ENCODE results near the gene N4BP2L1.

The N4BP2L1 gene

DNA sequence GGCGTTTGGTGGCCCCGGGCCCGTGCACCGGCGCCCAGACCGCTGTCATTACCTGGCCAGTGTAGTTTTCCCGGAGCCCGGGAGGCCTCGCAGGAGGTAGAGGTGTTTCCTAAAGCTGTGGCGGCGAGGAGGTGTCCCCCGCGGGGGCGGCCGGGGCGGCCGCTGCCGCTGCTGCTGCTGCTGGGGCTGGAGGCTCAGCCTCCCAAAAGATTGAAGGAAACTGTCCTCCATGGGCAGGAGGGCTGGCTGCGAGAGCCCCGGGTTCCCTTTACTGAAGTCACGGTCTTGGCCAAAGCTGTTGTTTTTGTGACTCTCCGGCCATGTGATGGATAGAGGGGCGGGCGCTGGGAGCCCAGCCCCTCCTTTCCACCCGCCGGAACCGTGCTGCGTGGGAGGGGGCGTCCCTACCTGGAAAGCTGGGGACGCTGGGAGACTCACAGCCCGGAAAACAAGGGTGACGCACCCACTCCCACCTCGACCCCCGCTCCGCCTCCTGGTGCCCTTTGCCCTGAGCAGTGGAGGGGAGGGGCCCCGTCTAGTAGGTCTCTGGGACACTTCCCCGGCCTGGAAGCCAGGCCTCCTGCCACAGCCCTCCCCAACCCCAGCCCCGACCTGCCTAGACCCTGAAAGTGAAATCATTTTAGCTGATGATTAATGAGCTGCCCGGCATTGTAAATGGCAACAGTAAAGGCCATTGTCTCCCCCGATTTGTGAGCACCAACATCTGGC is at the start of gene N4BP2L1:
Gene N4BP2L1, minus strand, starts transcription at position 279 of the 729 bp plus-strand sequence. Its CDS starts 48 bp downstream, at position 231.
- no peak for FAIRE-seq
- no peak for DNase-seq (ENCODE audit: low spot score)

DNA sequence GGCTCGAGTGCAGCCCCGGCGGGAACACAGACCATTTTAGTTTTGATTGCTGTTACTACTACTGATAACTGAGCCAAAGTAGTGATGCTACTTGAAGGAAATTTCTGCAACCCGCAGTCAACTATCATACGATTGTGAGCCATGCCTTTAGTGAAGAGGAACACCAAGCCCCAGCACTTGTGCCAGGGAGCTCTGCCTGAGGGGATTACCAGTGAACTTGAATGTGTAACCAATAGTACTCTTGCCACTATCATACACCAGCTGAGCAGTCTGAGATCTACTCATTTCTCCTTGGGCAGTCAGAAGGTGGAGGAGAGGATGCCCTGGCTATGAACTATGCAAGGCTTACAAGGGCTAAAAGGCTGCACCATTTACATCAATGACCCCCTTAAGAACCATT is 49.0 kb upstream of the N4BP2L1 start:
- FAIRE-seq (no peak), DNase-seq (ENCODE audit: low spot score) (no peak)

DNA sequence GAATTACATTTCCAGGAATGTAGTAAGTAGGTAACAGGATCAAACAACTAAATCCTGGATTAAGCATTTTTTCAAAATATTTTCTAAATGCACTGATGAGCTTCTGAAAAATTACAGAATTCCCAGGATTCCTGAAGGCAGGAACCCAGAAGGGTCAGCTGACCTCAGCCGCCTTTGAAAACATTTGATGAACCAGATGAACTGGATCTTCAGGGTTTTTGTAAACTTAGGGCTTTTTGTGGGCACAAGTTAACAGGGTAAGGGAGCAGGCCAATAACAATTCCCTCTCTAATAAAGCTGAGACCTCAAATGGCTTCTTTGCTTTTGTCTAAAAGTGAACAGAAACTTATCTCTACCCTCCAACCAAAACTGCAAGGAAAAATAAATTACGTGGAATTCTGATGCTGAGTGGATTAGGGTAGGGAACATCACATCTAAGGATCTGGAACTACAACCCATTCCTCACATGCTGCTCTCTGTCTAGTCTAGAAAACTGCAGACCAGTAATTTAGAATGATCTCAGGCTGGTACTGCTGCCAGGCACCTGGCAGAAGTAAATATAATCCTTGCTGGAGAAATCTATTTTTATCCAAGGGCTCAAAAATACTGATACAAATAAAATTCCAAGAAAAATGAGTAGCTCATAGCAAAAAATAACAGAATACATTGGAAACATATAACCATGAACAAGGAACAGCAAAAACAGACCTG is 48.2 kb upstream of the N4BP2L1 start:
- no peak for FAIRE-seq
- DNase-seq (ENCODE audit: low spot score) = no peak

DNA sequence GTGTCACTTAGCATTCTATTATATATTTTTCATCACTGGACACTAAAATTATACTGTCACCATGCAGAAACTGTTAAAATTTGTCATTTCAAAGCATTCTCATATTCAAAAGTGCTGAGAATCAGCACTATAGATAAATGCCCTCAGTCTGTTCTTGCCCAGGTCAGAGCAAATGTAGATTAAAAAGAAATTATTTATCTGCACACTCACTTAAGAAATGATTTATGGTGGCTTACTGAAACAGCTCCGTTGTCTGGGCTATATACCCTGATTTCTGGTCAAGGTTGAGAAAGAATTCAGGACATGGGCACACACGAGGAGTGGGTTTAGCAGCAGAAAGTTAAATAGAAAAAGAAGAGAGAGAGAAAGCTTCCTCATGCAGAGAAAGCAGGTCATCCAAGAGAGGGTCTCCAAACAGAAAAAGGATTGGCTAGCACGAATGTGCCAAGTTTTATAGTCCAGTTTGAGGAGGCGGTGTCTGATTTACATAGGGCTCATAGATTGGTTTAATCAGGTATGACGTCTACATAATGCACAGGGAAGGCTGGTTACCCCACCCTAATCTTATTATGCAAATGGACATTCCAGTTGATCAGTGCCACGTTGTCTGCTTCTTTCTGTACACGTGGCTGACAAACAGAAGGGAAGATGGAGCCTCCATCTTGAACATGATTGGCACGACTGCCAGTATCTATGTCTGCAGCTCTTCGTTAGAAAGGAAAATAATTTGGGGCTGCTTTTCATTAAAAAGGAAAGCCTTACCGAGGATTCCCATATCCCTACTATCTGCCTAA is 47.3 kb upstream of the N4BP2L1 start:
- DNase-seq (ENCODE audit: low spot score) = no peak
- FAIRE-seq = no peak

DNA sequence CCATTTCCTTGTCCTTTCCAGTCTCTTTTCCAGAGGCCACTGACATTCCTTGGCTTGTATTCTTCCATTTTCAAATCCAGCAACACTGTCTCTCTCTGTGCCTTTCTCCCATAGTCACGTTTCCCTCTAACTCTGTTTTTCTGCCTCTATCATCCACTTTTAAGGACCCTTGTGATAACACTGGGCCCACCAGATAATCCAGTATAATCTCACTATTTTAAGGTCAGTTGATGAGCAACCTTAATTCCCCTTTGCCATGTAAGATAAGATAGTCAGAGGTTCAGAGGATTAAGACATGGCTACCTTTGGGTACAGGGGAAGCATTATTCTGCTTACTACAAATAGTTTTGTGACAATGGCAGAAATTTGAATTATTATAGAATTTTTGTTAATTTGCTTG is 45.7 kb upstream of the N4BP2L1 start:
- FAIRE-seq (no peak), DNase-seq (ENCODE audit: low spot score) (no peak)

DNA sequence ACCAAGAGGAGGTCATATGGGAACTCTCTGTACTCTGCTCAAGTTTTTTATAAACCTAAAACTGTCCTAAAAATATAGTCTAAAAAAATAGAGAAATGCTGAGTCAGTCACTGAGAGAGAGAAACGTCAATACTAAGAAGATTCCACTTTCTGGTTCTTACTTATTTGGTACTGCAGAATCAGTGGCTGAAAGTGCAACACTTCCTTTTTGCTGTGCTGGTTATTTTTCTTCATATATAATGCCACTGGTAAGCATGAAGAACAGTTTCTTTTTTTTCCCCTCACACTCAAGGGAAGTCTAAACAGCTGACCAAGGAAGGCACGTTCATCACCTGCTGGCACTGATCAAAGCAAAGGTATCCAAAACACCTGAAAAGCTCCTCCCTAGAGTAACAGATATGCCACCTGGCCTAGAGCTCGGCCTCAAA is 44.3 kb upstream of the N4BP2L1 start:
- DNase-seq (ENCODE audit: low spot score) = no peak
- no peak for FAIRE-seq

DNA sequence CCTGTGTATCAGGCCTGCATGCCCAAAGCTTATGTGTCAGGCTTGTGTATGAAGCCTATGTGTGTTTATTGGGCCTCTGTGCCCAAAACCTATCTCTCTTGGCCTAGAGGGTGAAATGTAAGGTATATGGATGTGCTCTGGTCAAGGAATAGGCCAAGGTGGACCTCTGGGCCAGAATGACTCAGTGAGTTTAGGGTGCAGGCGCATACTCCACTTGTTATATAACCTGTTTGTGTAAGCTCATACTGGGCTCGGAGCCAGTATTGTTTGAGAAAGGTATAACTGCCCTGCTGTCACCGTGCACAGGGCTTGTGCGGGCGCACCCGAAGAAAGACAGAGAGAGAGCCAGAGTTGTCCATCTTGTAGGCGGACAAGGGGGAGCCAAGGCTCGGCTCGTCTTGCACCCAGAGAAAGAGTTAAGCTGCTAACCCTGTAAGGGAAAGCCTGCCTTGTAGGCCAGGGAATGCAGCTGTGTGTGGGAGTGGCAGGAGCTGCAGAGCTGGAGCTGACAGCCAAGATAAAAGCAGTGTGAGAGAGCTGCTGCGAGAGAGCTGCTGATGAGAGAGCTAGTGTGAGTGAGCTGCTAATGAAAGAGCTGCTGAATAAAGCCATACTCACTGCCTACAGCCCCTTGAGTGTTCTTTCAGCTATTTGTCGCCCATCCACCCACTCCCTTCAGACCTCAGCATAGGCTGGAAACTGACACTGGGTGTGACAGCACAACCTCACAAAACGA is 43.4 kb upstream of the N4BP2L1 start:
- FAIRE-seq (no peak), DNase-seq (ENCODE audit: low spot score) (no peak)

DNA sequence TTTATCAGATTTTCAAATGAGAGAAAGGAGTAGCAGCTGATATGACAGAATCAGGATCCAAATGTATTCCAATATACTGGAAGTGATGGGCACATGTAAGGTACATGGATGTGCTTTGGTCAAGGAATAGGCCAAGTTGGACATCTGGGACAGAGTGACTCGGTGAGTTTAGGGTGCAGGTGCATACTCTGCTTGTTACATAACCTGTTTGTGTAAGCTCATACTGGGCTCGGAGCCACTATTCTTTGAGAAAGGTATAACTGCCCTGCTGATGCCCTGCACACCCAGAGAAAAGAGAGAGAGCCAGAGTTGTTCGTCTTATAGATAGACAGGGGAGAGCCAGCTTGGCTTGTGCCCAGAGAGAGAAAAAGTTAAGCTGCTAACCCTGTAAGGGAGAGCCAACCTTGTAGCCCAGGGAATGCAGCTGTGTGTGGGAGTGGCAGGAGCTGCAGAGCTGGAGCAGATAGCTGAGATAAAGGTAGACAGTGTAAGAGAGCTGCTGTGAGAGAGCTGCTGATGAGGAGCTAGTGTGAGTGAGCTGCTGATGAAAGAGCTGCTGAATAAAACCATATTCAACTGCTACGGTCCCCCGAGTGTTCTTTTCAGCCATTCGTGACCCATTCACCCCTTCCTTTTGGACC is 40.7 kb upstream of the N4BP2L1 start:
- DNase-seq (ENCODE audit: low spot score) (no peak), FAIRE-seq (no peak)

DNA sequence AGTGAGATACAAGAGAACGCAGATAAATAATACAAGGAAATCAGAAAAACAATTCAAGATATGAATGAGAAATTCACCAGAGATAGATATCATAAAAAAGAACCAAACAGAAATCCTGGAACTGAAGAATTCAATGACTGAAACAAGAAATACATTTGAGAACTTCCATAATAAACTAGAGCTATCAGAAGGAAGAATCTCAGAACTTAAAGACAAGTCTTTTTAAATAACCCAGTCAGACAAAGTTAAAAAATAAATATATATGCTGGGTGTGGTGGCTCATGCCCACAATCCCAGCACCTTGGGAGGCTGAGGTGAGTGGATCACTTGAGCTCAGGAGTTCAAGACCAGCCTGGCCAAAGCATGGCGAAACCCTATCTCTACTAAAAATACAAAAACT is 28.7 kb upstream of the N4BP2L1 start:
- FAIRE-seq (no peak), DNase-seq (ENCODE audit: low spot score) (no peak)

DNA sequence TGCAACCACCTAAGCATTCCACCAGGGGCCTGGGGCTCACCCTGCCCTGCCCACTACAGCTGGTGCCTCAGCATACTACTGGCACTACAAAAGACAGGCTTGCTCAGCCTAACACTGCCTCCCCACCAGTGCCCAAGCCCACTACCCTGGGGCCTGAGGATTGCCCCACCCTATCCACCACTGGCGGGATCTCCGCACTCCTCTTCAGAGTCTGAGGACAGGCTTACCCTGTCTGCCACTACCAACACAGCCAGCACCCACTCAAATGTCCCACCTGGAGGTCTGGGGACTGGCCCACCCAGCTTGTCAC is 27.6 kb upstream of the N4BP2L1 start:
- DNase-seq (ENCODE audit: low spot score) = no peak
- no peak for FAIRE-seq

DNA sequence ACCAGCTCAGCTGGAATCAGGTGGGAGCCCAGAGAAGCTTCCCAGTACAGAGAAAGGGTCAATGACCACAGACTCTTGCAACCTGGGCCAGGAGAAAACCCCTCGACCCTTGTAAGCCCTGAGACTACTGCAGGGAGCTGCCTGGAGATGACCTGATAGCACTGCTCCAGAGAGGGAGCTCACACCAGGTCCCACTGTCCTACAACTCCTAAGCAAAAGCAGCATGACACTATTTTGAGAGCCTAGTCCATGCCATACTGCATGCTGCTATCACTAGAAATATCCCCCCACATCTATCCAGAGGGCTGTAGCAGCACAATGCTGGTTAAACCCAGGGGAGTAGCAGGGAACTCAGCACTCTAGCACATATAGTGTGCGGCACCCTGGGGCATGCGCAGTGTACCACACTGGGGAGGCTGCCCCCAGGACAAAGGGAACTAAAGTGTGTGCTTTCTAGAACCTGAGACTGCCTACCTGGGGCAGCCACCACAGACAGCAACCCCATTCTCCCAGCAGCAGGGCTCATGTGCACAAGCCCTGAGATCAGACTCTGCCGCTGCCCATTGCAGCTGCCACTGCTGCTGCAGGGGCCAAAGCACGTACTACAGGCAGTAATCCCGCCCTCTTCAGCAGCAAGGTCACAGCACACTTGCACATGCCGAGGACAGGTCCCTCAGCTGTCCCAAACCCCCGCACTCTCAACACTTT is 27.1 kb upstream of the N4BP2L1 start:
- DNase-seq (ENCODE audit: low spot score) (no peak), FAIRE-seq (no peak)

DNA sequence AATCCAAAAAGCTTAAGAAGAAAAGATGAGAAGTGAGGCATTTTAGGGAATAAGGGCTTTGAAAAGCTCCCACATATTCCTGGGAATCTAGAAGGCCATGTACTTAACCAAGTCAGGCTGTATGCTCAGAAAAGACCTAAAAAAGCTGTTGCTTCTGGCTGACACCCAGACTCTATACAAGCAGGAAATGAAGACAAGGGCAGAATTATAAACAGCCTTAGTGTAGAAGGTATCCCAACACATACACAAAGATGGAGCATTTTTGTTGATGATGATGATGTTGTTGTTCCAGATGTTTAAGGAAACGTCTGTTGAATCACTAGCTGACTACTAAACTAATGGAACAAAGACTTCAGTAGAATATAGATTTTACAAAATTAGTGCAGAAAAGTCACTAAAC is 26.1 kb upstream of the N4BP2L1 start:
- FAIRE-seq (no peak), DNase-seq (ENCODE audit: low spot score) (no peak)

DNA sequence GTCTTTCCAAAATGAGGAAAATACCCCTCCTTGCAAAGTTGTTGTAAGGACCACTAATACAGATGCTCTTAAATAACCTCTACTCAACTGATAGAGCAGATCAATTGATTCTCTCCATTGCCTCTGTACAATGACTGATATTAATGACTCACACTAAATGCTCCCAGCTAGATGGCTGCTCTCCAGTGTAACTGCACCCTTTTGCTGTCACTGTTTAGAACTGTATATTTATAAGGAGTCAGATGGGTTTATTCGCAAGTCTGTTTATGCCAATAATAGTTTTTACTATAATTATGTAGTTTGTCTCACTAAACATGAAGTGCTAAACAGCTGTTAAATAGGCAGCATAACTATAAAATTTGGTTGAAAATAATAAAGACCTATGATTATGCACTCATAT is 21.0 kb upstream of the N4BP2L1 start:
- DNase-seq (ENCODE audit: low spot score) (no peak), FAIRE-seq (no peak)

DNA sequence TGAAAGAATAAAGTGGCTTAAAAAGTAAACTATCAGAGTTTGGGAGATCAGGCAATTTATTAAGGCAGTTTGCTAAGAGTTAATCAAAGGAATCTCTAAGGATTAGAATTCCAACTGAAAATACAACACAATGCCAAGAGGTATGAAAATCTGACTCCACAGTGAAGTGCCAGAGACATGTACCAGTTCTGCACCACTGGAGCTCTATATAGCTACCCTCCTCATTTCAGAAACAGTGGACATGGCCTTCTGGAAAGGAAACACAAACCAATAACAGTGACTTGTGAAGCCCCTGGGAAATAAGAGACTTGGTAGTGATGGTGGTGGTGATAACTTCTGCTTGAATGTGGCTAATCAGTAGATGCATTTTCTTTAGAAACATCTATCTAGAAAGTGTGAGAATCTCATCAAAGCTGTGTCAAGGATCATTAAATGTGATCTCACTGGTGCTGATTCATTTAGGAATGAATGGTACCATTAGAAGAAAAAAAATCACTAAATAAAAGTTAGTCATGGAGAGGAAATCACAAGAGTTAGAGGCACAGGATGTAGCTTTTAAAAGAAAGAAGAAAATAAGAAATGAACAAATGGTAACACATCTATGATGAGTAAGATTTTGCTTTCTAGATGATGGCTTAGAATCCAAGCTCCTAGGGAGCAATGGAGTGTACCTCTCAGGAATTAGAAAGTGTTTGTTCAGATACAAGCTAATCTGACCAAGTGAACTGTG is 20.1 kb upstream of the N4BP2L1 start:
- DNase-seq (ENCODE audit: low spot score) = no peak
- FAIRE-seq = no peak

DNA sequence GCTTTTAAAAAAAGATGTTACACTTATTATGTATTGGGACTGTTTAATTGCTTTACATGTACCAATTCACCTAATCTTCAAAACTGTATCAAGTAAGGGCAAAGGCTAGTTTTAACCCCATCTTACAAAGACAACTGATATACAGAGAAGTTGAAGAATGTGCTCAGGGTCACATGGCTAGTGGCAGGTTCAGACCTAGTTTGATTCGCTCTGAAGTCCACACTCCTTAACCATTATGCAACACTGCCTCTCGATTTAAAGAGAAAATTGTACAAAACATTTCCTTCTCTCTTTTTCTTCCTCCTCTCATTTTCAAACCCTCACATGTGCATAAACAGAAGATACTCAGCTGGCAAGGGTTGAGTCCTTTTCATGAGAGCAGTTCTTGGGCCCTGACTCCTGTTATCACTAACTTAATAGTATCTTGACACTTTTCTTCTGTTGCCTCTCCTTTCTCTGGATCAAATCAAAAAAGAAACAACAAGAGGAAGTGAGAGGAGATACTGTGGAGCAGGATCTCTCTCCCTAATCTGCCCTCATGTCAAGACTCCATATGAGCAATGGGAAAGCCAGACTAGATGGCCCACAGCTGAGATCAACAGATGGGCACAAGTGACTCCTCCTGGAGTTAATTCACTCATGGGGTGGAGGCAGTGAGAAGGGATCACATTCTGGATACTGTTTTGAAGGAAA is 19.0 kb upstream of the N4BP2L1 start:
- DNase-seq (ENCODE audit: low spot score) (no peak), FAIRE-seq (no peak)

DNA sequence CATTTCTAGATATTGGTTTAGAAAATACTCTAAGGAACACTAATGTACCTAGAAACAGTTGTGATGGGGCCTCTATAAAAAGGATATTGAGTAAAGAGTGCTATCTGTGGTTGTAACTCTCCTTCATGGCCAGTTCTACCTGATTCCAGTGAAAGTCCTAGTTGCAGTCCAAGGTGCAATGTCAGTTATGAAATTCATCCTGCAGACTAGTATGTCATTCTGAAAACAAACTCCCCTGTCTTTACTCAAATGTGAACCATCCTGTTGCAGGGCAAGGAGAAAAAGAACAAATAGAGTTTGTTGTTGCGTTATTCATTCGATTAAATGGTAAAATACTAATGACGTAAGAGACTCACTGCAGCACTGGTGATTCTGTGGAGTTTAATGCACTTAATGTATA is 18.3 kb upstream of the N4BP2L1 start:
- FAIRE-seq (no peak), DNase-seq (ENCODE audit: low spot score) (no peak)

DNA sequence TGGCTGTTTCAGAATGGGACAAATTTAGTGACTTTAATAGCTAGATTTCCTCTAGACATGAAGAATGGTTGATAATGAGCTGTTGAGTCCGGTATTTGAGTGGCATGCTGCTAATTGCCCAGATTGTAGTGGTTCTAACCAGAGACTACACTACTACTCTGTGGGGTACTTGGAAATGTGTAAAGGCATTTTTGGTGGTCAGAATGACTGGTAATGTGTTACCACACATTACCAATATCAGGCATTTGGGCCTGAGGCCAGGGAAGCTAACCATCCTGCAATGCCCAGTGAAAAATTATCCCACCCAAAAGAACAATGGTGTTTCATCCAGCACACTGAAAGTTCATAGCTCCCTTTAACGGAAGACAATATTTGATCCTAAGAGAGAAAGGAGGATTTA is 17.5 kb upstream of the N4BP2L1 start:
- DNase-seq (ENCODE audit: low spot score) = no peak
- no peak for FAIRE-seq

DNA sequence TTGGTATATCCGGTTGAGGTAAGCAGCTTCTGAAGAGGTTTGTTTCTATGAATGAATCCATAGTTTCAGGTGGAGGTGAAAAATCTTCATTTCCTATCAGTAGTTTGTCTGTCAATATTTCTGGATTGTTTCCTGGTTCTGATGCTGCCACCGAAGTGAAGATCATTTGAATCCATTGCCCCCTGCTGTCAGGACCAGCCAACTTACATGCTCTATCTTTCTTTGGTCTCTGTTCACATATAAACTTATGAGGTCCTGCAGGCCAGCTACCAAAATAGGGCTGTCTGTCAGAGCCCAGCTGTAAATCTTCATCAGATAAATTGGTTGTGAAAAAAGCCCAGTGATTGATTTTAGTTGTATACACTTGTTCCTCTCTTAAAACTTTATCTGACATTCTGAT is 15.2 kb upstream of the N4BP2L1 start:
- DNase-seq (ENCODE audit: low spot score) (no peak), FAIRE-seq (no peak)

DNA sequence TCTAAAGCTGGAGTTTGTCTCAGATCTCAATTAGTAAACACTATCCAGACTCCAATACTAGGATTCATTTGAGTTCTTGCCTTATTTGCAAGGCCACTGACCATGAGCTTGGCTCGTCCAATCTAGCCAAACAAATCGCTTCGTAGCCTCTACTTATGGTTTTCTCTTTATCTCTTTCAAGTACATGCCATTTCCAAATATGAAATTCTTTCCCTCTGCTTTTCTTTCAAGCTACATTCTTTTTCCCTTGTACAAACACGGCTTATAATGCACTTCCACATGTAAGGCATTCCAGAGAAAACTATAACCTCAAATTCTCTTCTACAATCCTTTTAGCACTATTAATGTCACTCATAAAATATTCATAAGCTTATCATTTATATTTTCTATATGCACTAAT is 10.9 kb upstream of the N4BP2L1 start:
- no peak for FAIRE-seq

More for the DNA sequence above, 10.9 kb upstream of the N4BP2L1 start:
- no peak for DNase-seq (ENCODE audit: low spot score)
